CD4-positive, alpha-beta T cell (primary cell): Measurements from ENCODE around the gene NDEL1. TPM values are rescaled to one million over a fixed set of nuclear protein-coding genes. Genes with fewer than 3 reads are reported as not detected.

Experiments used
- ATAC-seq: fragments of 200-7000 bp; cut with Tn5 transposase; one replicate; pipeline ENCODE4 v1.10.0; 2022; ENCODE audit warnings: mild to moderate bottlenecking; ENCODE audit not compliant: poor library complexity
- CTCF ChIA-PET: fragments of 350-600 bp; sonication (Branson Sonifier 250); formaldehyde crosslinking; loops from one replicate; lab custom pipeline; 2021; ENCODE audit warnings: antibody characterized with exemption, inconsistent platforms; lab: Charles Lee
- POLR2A ChIA-PET: fragments of 350-600 bp; sonication (Branson Sonifier 250); formaldehyde crosslinking; loops from one replicate; lab custom pipeline; 2021; ENCODE audit warnings: antibody characterized with exemption, inconsistent platforms; lab: Charles Lee
- DNase-seq, 14 experiments: peaks; one replicate each; pipeline ENCODE4 v3.0.0-alpha.2; 2013 to 2020; ENCODE audit warnings: mixed read lengths in 2 of 14
- H3K27ac ChIP-seq, 2 donors: one replicate each; pipeline versions ENCODE4 v1.5.1 to v1.7.0; 2013; ENCODE audit warnings: low read length in 2 of 2, low read depth in 1 of 2, mild to moderate bottlenecking in 1 of 2
- H3K27me3 ChIP-seq, 2 experiments: 1 replicate in 1 of 2; 2 replicates in 1 of 2; pipeline versions ENCODE4 v1.6.1 to v1.7.0; 2013; ENCODE audit warnings: low read length in 2 of 2, control low read depth in 1 of 2, mild to moderate bottlenecking in 1 of 2, moderate library complexity in 1 of 2; ENCODE audit not compliant: insufficient read depth in 2 of 2, control insufficient read depth in 1 of 2
- H3K36me3 ChIP-seq: one replicate; pipeline ENCODE4 v1.6.1; 2013; ENCODE audit warnings: low read length, control low read depth; ENCODE audit not compliant: insufficient read depth
- H3K4me1 ChIP-seq: one replicate; pipeline ENCODE4 v1.6.1; 2013; ENCODE audit warnings: low read length, control low read depth; ENCODE audit not compliant: insufficient read depth
- H3K4me3 ChIP-seq: one replicate; pipeline ENCODE4 v1.5.1; 2013; ENCODE audit warnings: mild to moderate bottlenecking, low read length, moderate library complexity
- H3K9me3 ChIP-seq, 2 experiments: 1 replicate in 1 of 2; 2 replicates in 1 of 2; pipeline versions ENCODE4 v1.6.1 to v1.7.0; 2013; ENCODE audit warnings: low read length in 2 of 2, mild to moderate bottlenecking in 2 of 2, control low read depth in 1 of 2, moderate library complexity in 1 of 2; ENCODE audit not compliant: control insufficient read depth in 1 of 2, insufficient read depth in 1 of 2
- H3K27ac Mint-ChIP-seq: one replicate; pipeline ENCODE4 v1.8.0; 2020; ENCODE audit warnings: mixed read lengths
- H3K27me3 Mint-ChIP-seq: one replicate; pipeline ENCODE4 v1.8.0; 2021; ENCODE audit warnings: mixed read lengths
- H3K36me3 Mint-ChIP-seq: one replicate; pipeline ENCODE4 v1.8.0; 2021; ENCODE audit warnings: low read depth, mixed read lengths
- H3K4me1 Mint-ChIP-seq: one replicate; pipeline ENCODE4 v1.8.0; 2021; ENCODE audit warnings: low read depth, mixed read lengths
- H3K4me3 Mint-ChIP-seq: one replicate; pipeline ENCODE4 v1.8.0; 2020; ENCODE audit warnings: mild to moderate bottlenecking, mixed read lengths
- H3K9me3 Mint-ChIP-seq: one replicate; pipeline ENCODE4 v1.8.0; 2020; ENCODE audit warnings: mixed read lengths
- CTCF ChIP-seq: fragments of 200-600 bp; IDR thresholded peaks from one replicate; pipeline ENCODE4 v1.8.0; 2022; ENCODE audit warnings: antibody characterized with exemption, mild to moderate bottlenecking
- intact Hi-C, 2 experiments: fragments of 100-400 bp; cut with DNase I in 1 of 2; cut with micrococcal nuclease in 1 of 2; formaldehyde crosslinking; loops; one replicate each; pipeline versions ENCODE4 v1.15.1 to v1.9.0; 2023 to 2025; cut with DNase I, micrococcal nuclease
- total RNA-seq, 174 experiments: library from RNA in 2 of 174; stranded (reverse) in 2 of 174; gene quantifications; one replicate each; pipeline ENCODE4 v1.2.3 and lab custom pipeline; 2021 to 2026

NDEL1 gene
- total RNA-seq, 2 experiments from 2014 or later: 300 to 313 TPM

GRCh38 chr17:8436844-8437171 lies 1.1 kb downstream of the NDEL1 start:
- peak overlapping the region; percentile 97 to 98 for H3K27ac ChIP-seq
- peaks cover 29% of the 10 kb centered on the region for H3K4me1 ChIP-seq
- H3K9me3 ChIP-seq: no peaks in the 10 kb centered on the region
- POLR2A ChIA-PET: interaction anchor here (0.6 to 2.5 kb wide), 12 partner anchors 9 to 1028 kb away, joined by 3 to 20 read pairs (median 3); partner anchors contain the start of genes BORCS6, KRABD2 and TP53
- peak overlapping the region; percentile 78 for H3K4me3 ChIP-seq
- intact Hi-C loops: loop anchor here in 1 of 2 experiments (10.0 kb wide), 3 partner anchors 518 to 1422 kb away; partner anchors contain the start of genes CFAP52, RNASEK and STX8
- peaks cover 57% of the 10 kb centered on the region for H3K4me1 Mint-ChIP-seq
- H3K36me3 ChIP-seq: peaks cover 14% of the 10 kb centered on the region
- peaks cover 45% of the 10 kb centered on the region for H3K36me3 Mint-ChIP-seq
- no peak for TF ChIP-seq CTCF
- H3K27ac Mint-ChIP-seq: peak overlapping the region; percentile 98
- CTCF ChIA-PET: interaction anchor here (0.8 to 1.9 kb wide), 4 partner anchors 27 to 499 kb away, joined by 3 to 6 read pairs (median 4); partner anchors contain the start of gene KRABD2
- ATAC-seq: no peak
- H3K4me3 Mint-ChIP-seq: peak overlapping the region; percentile 95
- H3K27me3 ChIP-seq: no peaks in the 10 kb centered on the region
- DNase-seq: peak in 1 of 14 experiments; percentile 7
- no peaks in the 10 kb centered on the region for H3K27me3 Mint-ChIP-seq
- H3K9me3 Mint-ChIP-seq: no peaks in the 10 kb centered on the region

GRCh38 chr17:8438441-8438840 lies 2.8 kb downstream of the NDEL1 start:
- POLR2A ChIA-PET: interaction anchor here (0.9 kb wide), 2 partner anchors 55 to 581 kb away, joined by 3 read pairs; partner anchors contain the start of gene NAA38
- Mint-ChIP-seq H3K4me1 (peaks cover 70% of the 10 kb centered on the region), H3K27ac (peak overlapping the region; percentile 98)

GRCh38 chr17:8439681-8440080 lies 4.0 kb downstream of the NDEL1 start:
- no peaks in the 10 kb centered on the region for H3K27me3 Mint-ChIP-seq
- no peak overlapping the region for H3K27ac ChIP-seq
- H3K36me3 ChIP-seq: peaks cover 24% of the 10 kb centered on the region
- peak overlapping the region; percentile 19 for H3K27ac Mint-ChIP-seq
- ATAC-seq (no peak), DNase-seq (no peak)
- no peaks in the 10 kb centered on the region for H3K9me3 Mint-ChIP-seq
- H3K36me3 Mint-ChIP-seq: peaks cover 68% of the 10 kb centered on the region
- H3K4me3 ChIP-seq: no peak overlapping the region
- TF ChIP-seq CTCF: no peak
- peaks cover 83% of the 10 kb centered on the region for H3K4me1 Mint-ChIP-seq
- peaks cover 40% of the 10 kb centered on the region for H3K4me1 ChIP-seq
- intact Hi-C loops: loop anchor here in 1 of 2 experiments (10.0 kb wide), 3 partner anchors 515 to 1425 kb away; partner anchors contain the start of genes CFAP52, RNASEK and STX8
- CTCF ChIA-PET: no interaction called here
- H3K4me3 Mint-ChIP-seq: peak overlapping the region; percentile 34
- no peaks in the 10 kb centered on the region for H3K27me3 ChIP-seq
- H3K9me3 ChIP-seq: no peaks in the 10 kb centered on the region
- POLR2A ChIA-PET: no interaction called here

More at GRCh38 chr17:8438441-8438840, 2.8 kb downstream of the NDEL1 start:
- H3K9me3 Mint-ChIP-seq: no peaks in the 10 kb centered on the region
- H3K27me3 Mint-ChIP-seq: no peaks in the 10 kb centered on the region
- H3K36me3 Mint-ChIP-seq: peaks cover 56% of the 10 kb centered on the region
- Histone ChIP-seq H3K4me1 (peaks cover 39% of the 10 kb centered on the region), H3K9me3 (no peaks in the 10 kb centered on the region), H3K4me3 (no peak overlapping the region), H3K27me3 (no peaks in the 10 kb centered on the region), H3K36me3 (peaks cover 14% of the 10 kb centered on the region), H3K27ac (no peak overlapping the region)
- DNase-seq: peak in 4 of 14 experiments; percentile 7 to 37 (median 15)
- no peak for ATAC-seq
- TF ChIP-seq CTCF: no peak
- intact Hi-C loops: loop anchor here in 1 of 2 experiments (10.0 kb wide), 3 partner anchors 516 to 1424 kb away; partner anchors contain the start of genes CFAP52, RNASEK and STX8
- CTCF ChIA-PET: interaction anchor here (1.2 kb wide), 1 partner anchor 62 kb away, joined by 4 read pairs; the partner anchor contains the start of gene KRABD2
- no peak overlapping the region for H3K4me3 Mint-ChIP-seq
